Jurkat, Clone E6-1 (cell line): ENCODE data around the gene CHPF2.

ENCODE experiments used
- DNase-seq: peaks from one replicate; pipeline ENCODE4 v3.0.0-alpha.2; 2011; ENCODE audit warnings: low read depth, low spot score
- H3K4me3 ChIP-seq: 2 replicates; pipeline ENCODE4 v1.5.1; 2011; ENCODE audit warnings: mild to moderate bottlenecking, low read length, control low read depth, moderate library complexity

Gene CHPF2

GRCh38 chr7:151244196-151244840 is 12.0 kb downstream of the CHPF2 start:
- H3K4me3 ChIP-seq: peak overlapping the region; percentile 27
- peak; percentile 55 for DNase-seq

GRCh38 chr7:151244841-151245346 is 12.6 kb downstream of the CHPF2 start:
- H3K4me3 ChIP-seq: peak overlapping the region; percentile 45
- no peak for DNase-seq

DNA sequence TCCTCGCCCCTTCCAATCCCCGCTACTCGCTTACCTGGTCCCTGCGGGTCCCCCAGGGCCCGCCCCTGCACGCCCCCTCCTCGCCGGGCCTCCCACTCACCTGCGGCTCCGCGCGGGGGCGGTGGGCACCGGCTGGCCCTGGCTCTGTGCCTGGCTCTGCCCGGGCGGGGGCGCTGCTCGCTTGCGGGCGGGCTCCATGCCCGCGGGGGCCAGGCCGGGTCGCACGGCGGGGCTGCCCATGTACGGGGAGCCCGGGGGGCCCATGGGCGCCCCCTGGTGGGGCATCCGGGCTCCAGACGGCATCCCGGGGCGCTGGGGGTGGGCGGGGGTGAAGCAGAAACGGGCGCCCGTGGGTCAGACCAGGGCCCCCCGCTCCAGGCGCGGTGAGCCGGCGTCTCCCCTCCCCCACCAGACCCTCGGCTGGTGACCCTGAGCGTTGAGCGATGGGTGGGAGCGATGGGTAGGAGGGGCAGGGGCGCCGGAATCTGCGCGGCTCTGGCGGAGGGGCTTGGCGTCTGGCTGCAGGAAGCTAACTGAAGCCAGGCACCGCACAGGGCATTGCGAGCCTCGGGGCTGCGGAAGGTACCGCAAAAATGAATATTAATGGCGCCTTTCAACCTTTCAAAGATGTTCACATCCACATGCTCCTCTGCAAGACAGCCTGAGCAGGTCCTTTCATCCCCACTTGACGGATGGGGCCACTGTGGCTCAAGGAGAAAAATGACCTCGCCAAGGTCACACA is 13.2 kb downstream of the CHPF2 start:
- peak overlapping the region; percentile 45 for H3K4me3 ChIP-seq
- no peak for DNase-seq

DNA sequence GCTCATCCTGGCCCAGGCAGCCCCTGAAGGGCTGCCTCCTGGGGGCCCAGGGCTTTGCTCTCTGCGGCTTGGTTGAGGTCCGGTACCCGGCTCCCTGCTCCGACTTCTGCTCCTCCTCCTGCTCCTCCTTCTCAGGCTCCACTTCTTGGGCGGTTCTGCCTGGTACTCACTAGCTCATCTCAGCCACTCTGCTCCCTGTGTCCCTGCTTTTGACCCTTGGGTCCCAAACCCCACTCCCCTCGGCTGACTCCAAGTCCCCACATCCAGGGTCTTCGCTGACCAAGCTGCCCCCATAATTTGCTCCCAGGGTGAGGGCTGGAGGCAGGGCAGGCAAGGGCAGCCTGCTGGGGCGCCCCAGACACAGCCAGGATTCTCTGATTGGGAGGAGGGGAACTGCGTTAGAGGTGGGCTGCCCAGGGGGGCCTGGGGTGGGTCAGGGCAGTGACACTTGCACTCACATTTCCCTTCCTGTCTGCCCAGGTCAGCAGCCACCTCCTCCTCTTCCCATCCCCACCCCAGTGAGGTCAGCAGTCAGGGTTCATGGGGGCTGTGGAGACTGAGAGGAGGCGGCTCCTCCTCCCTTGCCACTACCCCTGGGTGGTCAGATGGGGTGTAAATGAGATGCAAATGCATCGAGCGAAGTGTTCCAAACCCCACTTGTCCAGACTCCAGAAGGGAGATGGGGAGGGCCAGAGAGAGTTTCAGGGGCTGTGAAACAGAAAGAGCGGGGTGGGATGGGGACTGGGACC is 14.0 kb downstream of the CHPF2 start:
- DNase-seq: no peak
- H3K4me3 ChIP-seq: no peak overlapping the region; the same call in 1 of the 2 replicates

GRCh38 chr7:151246851-151247580 is 14.7 kb downstream of the CHPF2 start:
- H3K4me3 ChIP-seq: no peak overlapping the region
- DNase-seq: no peak

DNA sequence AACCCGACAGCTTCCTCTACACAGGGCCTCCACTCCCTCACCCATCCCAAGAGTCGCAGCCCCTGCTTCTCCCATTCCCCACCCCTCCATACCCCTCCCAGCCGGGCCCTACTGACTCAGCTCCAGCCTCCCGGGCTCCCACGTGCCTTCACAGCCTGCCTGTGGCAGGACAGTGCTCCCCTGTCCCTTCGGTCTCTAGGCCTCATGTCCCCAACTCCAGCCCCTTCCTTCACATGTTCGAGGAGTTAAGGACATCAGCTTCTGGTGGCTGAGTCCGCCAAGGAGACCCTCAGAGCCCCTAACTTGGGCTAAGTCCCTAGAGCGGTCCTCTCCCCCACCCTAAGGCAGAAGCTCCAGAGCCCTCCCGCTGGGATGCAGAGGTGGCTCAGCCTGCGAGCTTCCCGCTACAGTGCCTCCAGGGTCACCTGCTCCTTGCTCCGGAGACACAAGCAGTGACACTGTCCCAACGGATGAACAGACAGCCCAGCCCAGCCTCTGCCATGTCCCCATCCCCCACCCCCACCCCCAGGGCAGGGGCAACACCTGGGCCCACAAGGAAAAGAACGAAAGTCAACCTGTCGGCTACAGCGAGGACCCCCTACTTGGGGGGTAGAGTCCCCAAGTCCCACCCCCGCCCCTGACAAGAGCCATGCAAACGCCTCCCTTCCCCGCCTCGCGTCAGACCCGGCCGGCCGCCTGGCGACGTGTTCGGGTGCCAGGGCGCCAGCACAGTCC is 15.5 kb downstream of the CHPF2 start:
- DNase-seq: no peak
- H3K4me3 ChIP-seq: peak overlapping the region; percentile 50

GRCh38 chr7:151248346-151249033 is 16.2 kb downstream of the CHPF2 start, which contains the start of gene SMARCD3:
Gene SMARCD3, minus strand, starts transcription at chr7:151248694. Its CDS starts 132 bp downstream, at chr7:151248562.
- DNase-seq: no peak
- H3K4me3 ChIP-seq: peak within 1 kb of the TSS; percentile 50

GRCh38 chr7:151249034-151249731 is 16.9 kb downstream of the CHPF2 start:
- H3K4me3 ChIP-seq: no peak overlapping the region
- no peak for DNase-seq

DNA sequence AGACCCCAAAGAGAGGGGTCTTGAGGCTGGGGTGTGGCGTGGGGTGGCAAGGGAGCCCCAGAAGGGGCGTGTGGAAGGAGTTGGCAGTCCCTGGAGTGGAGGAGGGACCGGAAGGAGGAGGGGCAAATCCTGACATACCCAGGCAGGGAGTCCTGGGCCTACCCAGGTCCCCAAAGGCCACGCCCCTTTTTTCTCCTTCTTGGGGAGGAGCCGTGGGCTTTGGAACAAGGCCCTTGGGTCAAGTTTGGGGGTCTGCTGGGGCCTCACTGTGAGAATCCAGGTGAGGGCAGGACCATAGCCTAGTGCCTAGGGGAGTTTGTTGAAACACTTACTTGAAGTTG is 17.4 kb downstream of the CHPF2 start:
- no peak for DNase-seq
- no peak overlapping the region for H3K4me3 ChIP-seq

DNA sequence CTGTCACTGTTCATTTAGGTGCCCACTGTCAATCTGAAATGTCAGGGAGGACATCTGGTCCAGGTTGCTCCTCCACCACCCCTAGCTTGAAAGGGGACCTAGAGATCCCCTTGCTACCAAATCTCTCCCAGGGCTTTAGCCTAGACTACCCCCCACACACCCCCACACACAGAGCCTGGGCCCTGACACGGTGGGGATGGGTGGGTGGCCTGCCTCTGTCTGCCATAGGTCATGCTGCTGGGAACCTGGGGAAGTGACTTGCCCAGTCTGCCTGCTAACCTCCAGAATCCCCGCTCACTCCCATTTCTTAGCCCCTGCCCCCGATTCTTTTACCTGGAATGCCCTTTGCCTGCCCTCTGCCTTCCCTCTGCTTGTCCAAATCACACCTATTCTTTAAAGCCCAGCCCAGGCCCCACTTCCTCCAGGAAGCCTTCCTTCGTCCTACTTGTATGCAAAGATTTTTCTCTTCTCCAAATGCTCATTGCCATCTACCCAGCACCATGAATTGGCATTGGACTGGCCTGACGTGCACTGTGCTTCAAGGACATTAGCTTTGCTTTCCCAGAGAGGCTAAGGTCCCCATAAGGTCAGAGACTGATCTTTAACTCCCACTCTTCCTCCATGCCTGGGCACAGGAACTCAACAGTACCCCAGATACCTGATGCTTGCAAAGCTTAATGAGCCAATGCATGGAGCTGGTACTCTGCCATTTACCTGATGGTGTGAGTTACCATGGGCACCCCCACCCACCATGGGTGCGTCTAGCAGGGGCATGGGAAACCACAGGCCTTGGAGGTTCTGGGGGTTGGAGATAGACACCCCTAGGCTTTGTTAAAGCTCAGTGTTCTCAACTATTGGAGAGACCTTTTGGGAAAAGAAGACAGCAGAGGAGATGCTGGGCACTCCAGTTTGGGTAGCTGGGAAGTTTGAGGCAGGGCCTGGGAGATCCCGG is 18.2 kb downstream of the CHPF2 start:
- no peak for DNase-seq

GRCh38 chr7:151251328-151251688 is 19.0 kb downstream of the CHPF2 start:
- H3K4me3 ChIP-seq: peak overlapping the region; percentile 36

More for the DNA sequence above, 18.2 kb downstream of the CHPF2 start:
- H3K4me3 ChIP-seq: no peak overlapping the region

GRCh38 chr7:151251689-151252560 is 19.6 kb downstream of the CHPF2 start:
- H3K4me3 ChIP-seq: peak overlapping the region; percentile 39
- no peak for DNase-seq

More at GRCh38 chr7:151251328-151251688, 19.0 kb downstream of the CHPF2 start:
- peak; percentile 36 for DNase-seq

- no peak for DNase-seq
- no peak overlapping the region for H3K4me3 ChIP-seq
Observed at GRCh38 chr7:151252561-151252835, 20.2 kb downstream of the CHPF2 start.

DNA sequence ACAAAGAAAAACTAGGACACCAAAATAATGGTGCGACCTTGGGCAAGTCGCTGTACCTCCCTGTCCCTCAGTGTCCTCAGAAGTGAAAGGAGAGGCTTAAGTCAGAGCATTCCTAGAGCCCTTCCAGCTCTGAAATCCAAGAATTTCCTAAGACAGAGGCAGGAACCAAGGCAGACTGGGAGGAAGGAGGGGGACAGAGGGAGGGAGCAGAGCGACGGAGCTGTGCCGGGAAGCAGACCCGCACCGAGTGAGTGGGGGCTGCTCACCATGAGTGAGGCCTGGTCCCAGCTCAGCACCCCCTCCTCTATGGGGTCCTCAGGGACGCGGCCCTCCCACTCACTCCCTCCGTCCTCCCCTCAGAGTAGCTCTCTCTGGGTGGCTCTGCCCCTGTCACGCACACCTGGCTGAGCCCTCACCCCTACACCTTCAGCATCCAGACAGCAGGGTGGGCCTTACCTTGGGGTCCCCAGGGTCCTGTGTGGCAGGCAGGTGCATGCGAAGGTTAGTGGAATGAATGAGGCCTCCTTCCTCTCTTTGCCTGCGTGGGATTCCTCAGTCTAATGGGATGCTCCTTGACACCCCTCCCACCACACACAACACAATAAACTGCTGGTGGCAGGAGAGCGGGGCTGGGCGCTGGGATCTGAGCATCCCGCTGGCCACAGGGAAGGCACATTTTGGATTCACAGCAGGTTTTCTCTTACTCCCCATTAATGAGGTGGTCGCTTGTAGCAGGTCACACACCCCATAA is 20.9 kb downstream of the CHPF2 start:
- no peak for DNase-seq
- H3K4me3 ChIP-seq: no peak overlapping the region

GRCh38 chr7:151254316-151254715 is 22.0 kb downstream of the CHPF2 start:
- H3K4me3 ChIP-seq: no peak overlapping the region
- no peak for DNase-seq
